PC-9 (cell line): ENCODE results near the gene WIPI1. TPM values are rescaled to one million over a fixed set of nuclear protein-coding genes. Genes with fewer than 3 reads are reported as not detected.
A peak's percentile ranks its signal among the peaks of the same experiment; 100 is the strongest.

Experiments used
- Bru-seq: library from RNA; stranded (reverse); fragments of 400-500 nt; gene quantifications from one replicate; lab custom pipeline; 2021; lab: Mats Ljungman, UMichigan
- BruChase-seq, 2 experiments: library from RNA; stranded (reverse); fragments of 400-500 nt; gene quantifications; one replicate each; lab custom pipeline; 2021; lab: Mats Ljungman, UMichigan
- BruUV-seq: library from RNA; stranded (reverse); fragments of 400-500 nt; replicated peaks from 2 replicates; lab custom pipeline; 2021; lab: Mats Ljungman, UMichigan
- CTCF ChIA-PET: fragments of 300-600 bp; sonication (Branson Sonifier 250); formaldehyde crosslinking; loops from one replicate; lab custom pipeline; 2022; ENCODE audit warnings: antibody characterized with exemption; lab: Charles Lee
- POLR2A ChIA-PET: fragments of 300-600 bp; sonication (Branson Sonifier 250); formaldehyde crosslinking; loops from one replicate; lab custom pipeline; 2022; ENCODE audit warnings: antibody characterized with exemption; ENCODE audit not compliant: unreplicated experiment; lab: Charles Lee
- DNase-seq, 2 experiments: peaks; one replicate each; pipeline versions ENCODE4 v3.0.0 to v3.0.0-alpha.2; 2015 to 2022; ENCODE audit warnings: mixed read lengths in 1 of 2
- H2AFZ ChIP-seq: fragments of 200-600 bp; sonication (generic); 2 replicates; pipeline ENCODE4 v1.8.1; 2017; ENCODE audit warnings: antibody characterized with exemption
- H3F3A ChIP-seq: fragments of 200-600 bp; sonication (generic); 2 replicates; pipeline ENCODE4 v1.8.1; 2017; ENCODE audit warnings: antibody characterized with exemption, mild to moderate bottlenecking, low read depth; ENCODE audit not compliant: insufficient read depth
- H3K27ac ChIP-seq: fragments of 200-600 bp; sonication (generic); 2 replicates; pipeline ENCODE4 v1.6.1; 2016; ENCODE audit warnings: mixed run types
- H3K27me3 ChIP-seq: fragments of 200-600 bp; sonication (generic); 2 replicates; pipeline ENCODE4 v1.6.1; 2016; ENCODE audit warnings: low read depth, mixed run types; ENCODE audit not compliant: insufficient read depth
- H3K36me3 ChIP-seq: fragments of 200-600 bp; sonication (generic); 2 replicates; pipeline ENCODE4 v1.6.1; 2016; ENCODE audit warnings: low read depth, mixed run types
- H3K4me1 ChIP-seq: fragments of 200-600 bp; sonication (generic); replicated peaks from 2 replicates; pipeline ENCODE4 v1.6.1; 2016; ENCODE audit warnings: mixed run types; ENCODE audit not compliant: insufficient read depth
- H3K4me2 ChIP-seq: fragments of 200-600 bp; sonication (generic); 2 replicates; pipeline ENCODE4 v1.6.1; 2017; ENCODE audit warnings: mixed run types
- H3K4me3 ChIP-seq: fragments of 200-600 bp; sonication (generic); 2 replicates; pipeline ENCODE4 v1.6.1; 2016; ENCODE audit warnings: mixed run types
- H3K79me2 ChIP-seq: fragments of 200-600 bp; sonication (generic); 2 replicates; pipeline ENCODE4 v1.6.1; 2017; ENCODE audit warnings: low read depth, mixed run types
- H3K9me2 ChIP-seq: fragments of 200-600 bp; sonication (generic); 2 replicates; pipeline ENCODE4 v1.8.1; 2017; ENCODE audit warnings: mild to moderate bottlenecking; ENCODE audit not compliant: insufficient read depth
- H3K9me3 ChIP-seq: fragments of 200-600 bp; sonication (generic); 2 replicates; pipeline ENCODE4 v1.8.1; 2016; ENCODE audit warnings: low read depth; ENCODE audit not compliant: insufficient read depth
- H4K20me1 ChIP-seq: fragments of 200-600 bp; sonication (generic); 2 replicates; pipeline ENCODE4 v1.8.1; 2017; ENCODE audit not compliant: insufficient read depth
- EZH2 ChIP-seq: fragments of 200-600 bp; sonication (generic); IDR thresholded peaks from 2 replicates; pipeline ENCODE4 v1.8.0; 2017; ENCODE audit warnings: antibody characterized with exemption, low read depth
- intact Hi-C: fragments of 100-400 bp; cut with micrococcal nuclease; formaldehyde crosslinking; loops from one replicate; pipeline ENCODE4 v1.10.0; 2022; ENCODE audit not compliant: unreplicated experiment
- long read RNA-seq: library from polyadenylated mRNA; stranded (forward); transcript quantifications from one replicate; pipeline ENCODE4 v2.0.0, GENCODE V29; 2022
- total RNA-seq: library from RNA; stranded (reverse); gene quantifications from 2 replicates; pipeline ENCODE4 v1.2.3, GENCODE V29; 2021
- TF ChIP-seq, protein P1 (sequence below): fragments of 200-600 bp; sonication (generic); conservative IDR thresholded peaks from 2 replicates; pipeline ENCODE4 v1.6.1; 2017; ENCODE audit warnings: mixed run types, antibody characterized with exemption, mild to moderate bottlenecking, moderate library complexity

WIPI1 gene, protein sequence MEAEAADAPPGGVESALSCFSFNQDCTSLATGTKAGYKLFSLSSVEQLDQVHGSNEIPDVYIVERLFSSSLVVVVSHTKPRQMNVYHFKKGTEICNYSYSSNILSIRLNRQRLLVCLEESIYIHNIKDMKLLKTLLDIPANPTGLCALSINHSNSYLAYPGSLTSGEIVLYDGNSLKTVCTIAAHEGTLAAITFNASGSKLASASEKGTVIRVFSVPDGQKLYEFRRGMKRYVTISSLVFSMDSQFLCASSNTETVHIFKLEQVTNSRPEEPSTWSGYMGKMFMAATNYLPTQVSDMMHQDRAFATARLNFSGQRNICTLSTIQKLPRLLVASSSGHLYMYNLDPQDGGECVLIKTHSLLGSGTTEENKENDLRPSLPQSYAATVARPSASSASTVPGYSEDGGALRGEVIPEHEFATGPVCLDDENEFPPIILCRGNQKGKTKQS
- 10.0 and 11.2 TPM in 2 replicates for total RNA-seq
- Bru-seq, nascent RNA: percentile 47 among the genes with signal in this experiment
- BruChase-seq, experiment 1, labeled RNA remaining after a 2-hour chase: percentile 38 among the genes with signal in this experiment
- percentile 49 among the genes with signal in this experiment for BruChase-seq, experiment 2, labeled RNA remaining after a 6-hour chase
- long read RNA-seq, transcript WIPI1-201 (13 exons, 1,832 nt): major isoform, 22 of 30 reads
- long read RNA-seq, partial matches to known transcripts: 2 of 30 reads
- long read RNA-seq, other reads (novel, unspliced or antisense): 6 of 30 reads

DNA sequence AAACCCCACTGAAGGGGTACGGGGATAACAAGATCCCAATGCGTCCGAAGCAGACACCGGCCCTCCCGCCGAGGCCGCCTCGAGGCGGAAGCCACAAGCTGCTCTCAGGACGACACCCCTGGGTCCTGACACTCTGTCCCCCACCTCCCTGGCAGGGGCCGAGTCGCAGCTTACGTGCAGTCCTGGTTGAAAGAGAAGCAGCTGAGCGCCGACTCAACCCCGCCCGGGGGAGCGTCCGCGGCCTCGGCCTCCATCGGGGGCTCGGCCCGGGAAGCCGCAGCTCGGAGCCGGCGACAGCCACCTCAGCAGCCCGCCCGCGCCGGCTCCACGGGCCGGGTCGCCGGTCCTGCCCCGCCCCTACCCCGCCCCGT lies at the start of gene WIPI1:
TSS of gene WIPI1 (minus strand) at position 329 of the 371 bp plus-strand sequence. CDS start at position 254, 75 bp downstream.
- Histone ChIP-seq H3K27ac (peak within 1 kb of the TSS; percentile 79), H4K20me1 (no peaks in the 10 kb centered on the region), H2AFZ (peak within 1 kb of the TSS; percentile 85), H3K9me3 (no peaks in the 10 kb centered on the region), H3K27me3 (no peaks in the 10 kb centered on the region), H3K9me2 (no peaks in the 10 kb centered on the region), H3K4me1 (peaks cover 34% of the 10 kb centered on the region), H3K4me3 (peak within 1 kb of the TSS; percentile 68), H3F3A (peaks cover 30% of the 10 kb centered on the region), H3K36me3 (no peaks in the 10 kb centered on the region), H3K79me2 (no peaks in the 10 kb centered on the region), H3K4me2 (peak within 1 kb of the TSS; percentile 92)
- no peak for DNase-seq
- ChIA-PET POLR2A (no interaction called here), CTCF (interaction anchor here (0.6 kb wide), 1 partner anchor 224 kb away, joined by 5 read pairs; no protein-coding TSS in a partner anchor)
- intact Hi-C loops: loop anchor here (1.0 to 2.0 kb wide), 2 partner anchors 56 to 210 kb away; partner anchors contain the start of gene PRKAR1A
- TF ChIP-seq, protein P1, sequence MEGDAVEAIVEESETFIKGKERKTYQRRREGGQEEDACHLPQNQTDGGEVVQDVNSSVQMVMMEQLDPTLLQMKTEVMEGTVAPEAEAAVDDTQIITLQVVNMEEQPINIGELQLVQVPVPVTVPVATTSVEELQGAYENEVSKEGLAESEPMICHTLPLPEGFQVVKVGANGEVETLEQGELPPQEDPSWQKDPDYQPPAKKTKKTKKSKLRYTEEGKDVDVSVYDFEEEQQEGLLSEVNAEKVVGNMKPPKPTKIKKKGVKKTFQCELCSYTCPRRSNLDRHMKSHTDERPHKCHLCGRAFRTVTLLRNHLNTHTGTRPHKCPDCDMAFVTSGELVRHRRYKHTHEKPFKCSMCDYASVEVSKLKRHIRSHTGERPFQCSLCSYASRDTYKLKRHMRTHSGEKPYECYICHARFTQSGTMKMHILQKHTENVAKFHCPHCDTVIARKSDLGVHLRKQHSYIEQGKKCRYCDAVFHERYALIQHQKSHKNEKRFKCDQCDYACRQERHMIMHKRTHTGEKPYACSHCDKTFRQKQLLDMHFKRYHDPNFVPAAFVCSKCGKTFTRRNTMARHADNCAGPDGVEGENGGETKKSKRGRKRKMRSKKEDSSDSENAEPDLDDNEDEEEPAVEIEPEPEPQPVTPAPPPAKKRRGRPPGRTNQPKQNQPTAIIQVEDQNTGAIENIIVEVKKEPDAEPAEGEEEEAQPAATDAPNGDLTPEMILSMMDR: no peak
- TF ChIP-seq EZH2: no peak
- BruUV-seq: no TSS peak

DNA sequence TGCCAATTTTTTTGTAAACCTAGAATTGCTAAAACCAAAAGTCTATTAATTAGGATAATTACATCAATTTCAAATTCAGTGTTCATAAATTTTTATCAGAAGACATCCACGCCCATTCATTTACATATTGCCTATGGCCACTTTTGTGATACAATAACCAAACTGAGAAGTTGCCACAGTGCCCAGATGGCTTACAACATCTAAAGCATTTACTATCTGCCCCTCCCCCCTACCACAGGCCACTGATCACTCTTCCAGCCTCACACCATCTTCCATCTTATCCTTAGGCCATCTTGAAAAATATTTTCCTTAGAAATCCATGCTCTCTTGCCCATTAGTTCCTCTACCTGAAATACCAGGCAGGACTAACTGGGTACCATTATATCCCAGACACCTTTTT lies 48.7 kb upstream of the WIPI1 start:
- ChIA-PET POLR2A (no interaction called here), CTCF (no interaction called here)
- DNase-seq: no peak
- no peak overlapping the region for H2AFZ ChIP-seq
- no TSS peak for BruUV-seq
- H3K27me3 ChIP-seq: 0 out of 2 replicates have a peak, but pooled peaks cover under 1% of the 10 kb centered on the region
- H3K9me3 ChIP-seq: no peaks in the 10 kb centered on the region; the same call in 1 of the 2 replicates
- H3K4me3 ChIP-seq: no peak overlapping the region
- H3K4me2 ChIP-seq: no peak overlapping the region
- H3K4me1 ChIP-seq: peaks cover 1% of the 10 kb centered on the region
- intact Hi-C loops: no loop called here
- H3K79me2 ChIP-seq: no peaks in the 10 kb centered on the region
- H3K27ac ChIP-seq: no peak overlapping the region
- H3F3A ChIP-seq: 0 out of 2 replicates have a peak, but pooled peaks cover under 1% of the 10 kb centered on the region
- no peaks in the 10 kb centered on the region for H3K9me2 ChIP-seq
- H4K20me1 ChIP-seq: no peaks in the 10 kb centered on the region
- no peaks in the 10 kb centered on the region for H3K36me3 ChIP-seq
- TF ChIP-seq, protein P1: no peak
- TF ChIP-seq EZH2: no peak

DNA sequence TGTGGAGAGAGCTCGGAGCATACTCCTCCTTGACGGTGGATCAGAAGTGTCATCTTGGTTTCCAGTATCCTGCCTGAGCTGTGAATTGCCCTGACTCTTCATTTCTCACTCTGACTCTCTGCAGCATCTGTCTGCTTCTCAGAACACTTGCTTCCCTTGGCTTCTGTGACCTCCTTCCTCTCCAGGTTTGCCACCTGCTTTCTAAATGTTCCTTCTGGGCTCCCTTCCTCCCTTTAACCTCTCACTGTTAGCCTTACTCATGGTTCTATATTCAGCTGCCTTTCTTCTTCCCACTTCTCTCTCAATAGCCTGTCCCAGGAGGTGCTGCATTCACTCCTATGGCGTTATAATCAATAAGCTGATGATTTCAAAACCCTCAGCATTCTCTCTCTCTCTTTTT lies 43.8 kb upstream of the WIPI1 start:
- CTCF ChIA-PET: no interaction called here
- intact Hi-C loops: no loop called here
- no peaks in the 10 kb centered on the region; the same call in 1 of the 2 replicates for H3K9me3 ChIP-seq
- H3K9me2 ChIP-seq: no peaks in the 10 kb centered on the region
- H4K20me1 ChIP-seq: no peaks in the 10 kb centered on the region
- TF ChIP-seq, protein P1: no peak
- no peak for TF ChIP-seq EZH2
- H3K4me3 ChIP-seq: no peak overlapping the region
- H3K27me3 ChIP-seq: 0 out of 2 replicates have a peak, but pooled peaks cover 5% of the 10 kb centered on the region
- no peak overlapping the region for H3K4me2 ChIP-seq
- H3K4me1 ChIP-seq: no peaks in the 10 kb centered on the region
- H3K79me2 ChIP-seq: no peaks in the 10 kb centered on the region
- H2AFZ ChIP-seq: no peak overlapping the region
- no peak overlapping the region for H3K27ac ChIP-seq
- H3F3A ChIP-seq: no peaks in the 10 kb centered on the region
- H3K36me3 ChIP-seq: no peaks in the 10 kb centered on the region
- DNase-seq: no peak
- BruUV-seq: no TSS peak
- POLR2A ChIA-PET: interaction anchor here (0.7 to 0.8 kb wide), 2 partner anchors 10 to 485 kb away, joined by 3 to 4 read pairs; no protein-coding TSS in a partner anchor
